Mucosa of descending colon (tissue), 3 donors: ENCODE results near the gene MINDY2. TPM values are rescaled to one million over a fixed set of nuclear protein-coding genes. Genes with fewer than 3 reads are reported as not detected.

Source experiments
- ATAC-seq: fragments of 200-7000 bp; cut with Tn5 transposase; one replicate; pipeline ENCODE4 v1.9.1; 2020; ENCODE audit warnings: mild to moderate bottlenecking, moderate library complexity
- DNase-seq, 3 donors: peaks; one replicate each; pipeline ENCODE4 v3.0.0-alpha.2; 2020
- H3K36me3 ChIP-seq: fragments of 200-600 bp; one replicate; pipeline ENCODE4 v1.8.0; 2021; ENCODE audit warnings: low read depth, mild to moderate bottlenecking
- H3K4me1 ChIP-seq: fragments of 200-600 bp; one replicate; pipeline ENCODE4 v1.8.0; 2021; ENCODE audit warnings: low read depth, mild to moderate bottlenecking
- H3K4me3 ChIP-seq: fragments of 200-600 bp; one replicate; pipeline ENCODE4 v1.8.0; 2021; ENCODE audit warnings: mild to moderate bottlenecking
- H3K9me3 ChIP-seq: fragments of 200-600 bp; one replicate; pipeline ENCODE4 v1.8.0; 2021; ENCODE audit warnings: mild to moderate bottlenecking
- CTCF ChIP-seq: fragments of 200-600 bp; IDR thresholded peaks from one replicate; pipeline ENCODE4 v1.8.0; 2022; ENCODE audit warnings: antibody characterized with exemption, mild to moderate bottlenecking
- intact Hi-C, 2 donors: fragments of 100-400 bp; cut with DNase I in 1 of 2; cut with micrococcal nuclease in 1 of 2; formaldehyde crosslinking; loops; one replicate each; pipeline versions ENCODE4 v1.11.0 to v1.11.1; 2022; cut with DNase I, micrococcal nuclease
- total RNA-seq, 3 donors: library from RNA; stranded (reverse); fragmentation: NEBNext Ultra II Directional in 2 of 3; extraction: Animal tissue kit (Norgen Biotek cat#: 25700) in 2 of 3; gene quantifications; one replicate each; pipeline versions ENCODE4 v1.2.1 to v1.2.4, GENCODE V29; 2021 to 2023
- donor health status: DM: no; HTN: no; CAD: no; lungs with moderate emphysema.
- donor health status: DM: no; HTN: no; CAD: no.
- donor health status: DM: no; HTN: yes; CAD: no.

Gene MINDY2
- total RNA-seq, 3 donors from 2014 or later = 12.0 to 24.2 (median 13.3) TPM

GRCh38 chr15:58873267-58873666, 102.2 kb downstream of the MINDY2 start:
- DNase-seq (no peak), ATAC-seq (no peak)
- Histone ChIP-seq H3K9me3 (no peaks in the 10 kb centered on the region), H3K4me3 (no peak overlapping the region), H3K36me3 (no peaks in the 10 kb centered on the region), H3K4me1 (no peaks in the 10 kb centered on the region)
- TF ChIP-seq CTCF = no peak
- intact Hi-C loops = no loop called here

GRCh38 chr15:58875343-58875742, 104.2 kb downstream of the MINDY2 start:
- DNase-seq = no peak

GRCh38 chr15:58876306-58877106, 105.4 kb downstream of the MINDY2 start:
- no peak for TF ChIP-seq CTCF
- peaks cover 8% of the 10 kb centered on the region for H3K36me3 ChIP-seq
- H3K4me1 ChIP-seq = no peaks in the 10 kb centered on the region
- H3K4me3 ChIP-seq = no peak overlapping the region
- intact Hi-C loops = no loop called here
- no peak for ATAC-seq
- H3K9me3 ChIP-seq = no peaks in the 10 kb centered on the region
- DNase-seq = no peak

More at GRCh38 chr15:58875343-58875742, 104.2 kb downstream of the MINDY2 start:
- ATAC-seq = no peak
- intact Hi-C loops = no loop called here
- H3K4me1 ChIP-seq = no peaks in the 10 kb centered on the region
- no peak overlapping the region for H3K4me3 ChIP-seq
- no peaks in the 10 kb centered on the region for H3K9me3 ChIP-seq
- TF ChIP-seq CTCF = no peak
- peaks cover 8% of the 10 kb centered on the region for H3K36me3 ChIP-seq

- TF ChIP-seq CTCF = no peak
- intact Hi-C loops = no loop called here
Measured at GRCh38 chr15:58877999-58878825, 107.1 kb downstream of the MINDY2 start.

GRCh38 chr15:58880320-58880719, 109.2 kb downstream of the MINDY2 start:
- DNase-seq (no peak), ATAC-seq (no peak)
- no peaks in the 10 kb centered on the region for H3K4me1 ChIP-seq
- TF ChIP-seq CTCF = no peak
- H3K36me3 ChIP-seq = peaks cover 8% of the 10 kb centered on the region
- no peak overlapping the region for H3K4me3 ChIP-seq
- intact Hi-C loops = no loop called here
- H3K9me3 ChIP-seq = no peaks in the 10 kb centered on the region

More at GRCh38 chr15:58877999-58878825, 107.1 kb downstream of the MINDY2 start:
- DNase-seq (no peak), ATAC-seq (no peak)
- no peaks in the 10 kb centered on the region for H3K4me1 ChIP-seq
- H3K36me3 ChIP-seq = peaks cover 8% of the 10 kb centered on the region
- no peak overlapping the region for H3K4me3 ChIP-seq
- H3K9me3 ChIP-seq = no peaks in the 10 kb centered on the region
